ENCODE measurements around the gene CACNA2D3.

Gene CACNA2D3

GRCh38 chr3:54366007-54366750, 243.8 kb downstream of the CACNA2D3 start:
- DNase-seq (ENCODE audit: low spot score): no peak

GRCh38 chr3:54366839-54367238, 244.5 kb downstream of the CACNA2D3 start:
- DNase-seq (ENCODE audit: low spot score): no peak

GRCh38 chr3:54372232-54372631, 249.9 kb downstream of the CACNA2D3 start:
- no peak for DNase-seq (ENCODE audit: low spot score)

GRCh38 chr3:54374214-54374852, 252.0 kb downstream of the CACNA2D3 start:
- DNase-seq (ENCODE audit: low spot score): peak; percentile 23

GRCh38 chr3:54376142-54376807, 253.9 kb downstream of the CACNA2D3 start:
- DNase-seq (ENCODE audit: low spot score): no peak

GRCh38 chr3:54376939-54377578, 254.7 kb downstream of the CACNA2D3 start:
- DNase-seq (ENCODE audit: low spot score): no peak

- DNase-seq (ENCODE audit: low spot score): no peak
These were observed 255.8 kb downstream of the CACNA2D3 start for GRCh38 chr3:54378184-54378583.

GRCh38 chr3:54384279-54384678, 261.9 kb downstream of the CACNA2D3 start:
- DNase-seq (ENCODE audit: low spot score): no peak

- DNase-seq (ENCODE audit: low spot score): no peak
These were observed 268.2 kb downstream of the CACNA2D3 start for GRCh38 chr3:54390582-54390981.

GRCh38 chr3:54393150-54393549, 270.8 kb downstream of the CACNA2D3 start:
- no peak for DNase-seq (ENCODE audit: low spot score)

- DNase-seq (ENCODE audit: low spot score): no peak
These were observed 286.0 kb downstream of the CACNA2D3 start for GRCh38 chr3:54408328-54408727.

- no peak for DNase-seq (ENCODE audit: low spot score)
These were observed 299.6 kb downstream of the CACNA2D3 start for GRCh38 chr3:54421943-54422342.

GRCh38 chr3:54424292-54424691, 301.9 kb downstream of the CACNA2D3 start:
- DNase-seq (ENCODE audit: low spot score): no peak

GRCh38 chr3:54426381-54426780, 304.0 kb downstream of the CACNA2D3 start:
- DNase-seq (ENCODE audit: low spot score): no peak

- no peak for DNase-seq (ENCODE audit: low spot score)
These were observed 305.1 kb downstream of the CACNA2D3 start for GRCh38 chr3:54427501-54427900.

GRCh38 chr3:54427941-54428871, 305.9 kb downstream of the CACNA2D3 start:
- DNase-seq (ENCODE audit: low spot score): peak; percentile 60

GRCh38 chr3:54432975-54433374, 310.6 kb downstream of the CACNA2D3 start:
- no peak for DNase-seq (ENCODE audit: low spot score)

- DNase-seq (ENCODE audit: low spot score): peak; percentile 58
These were observed 311.5 kb downstream of the CACNA2D3 start for GRCh38 chr3:54433846-54434245.

- no peak for DNase-seq (ENCODE audit: low spot score)
These were observed 312.4 kb downstream of the CACNA2D3 start for GRCh38 chr3:54434756-54435155.

GRCh38 chr3:54437271-54437670, 314.9 kb downstream of the CACNA2D3 start:
- no peak for DNase-seq (ENCODE audit: low spot score)

- no peak for DNase-seq (ENCODE audit: low spot score)
These were observed 321.3 kb downstream of the CACNA2D3 start for GRCh38 chr3:54443561-54444161.

Data from SK-N-DZ (cell line).